Skeletal muscle tissue (tissue), 4 donors: ENCODE measurements around the gene SCYL1. TPM values are rescaled to one million over a fixed set of nuclear protein-coding genes. Genes with fewer than 3 reads are reported as not detected.
A peak's percentile ranks its signal among the peaks of the same experiment; 100 is the strongest.

Experiments
- H3K27ac ChIP-seq: one replicate; pipeline ENCODE4 v1.7.0; 2013; ENCODE audit warnings: mild to moderate bottlenecking, low read depth, low read length, inconsistent platforms
- H3K27me3 ChIP-seq, 3 donors: one replicate each; pipeline ENCODE4 v1.7.0; 2013; ENCODE audit warnings: low read length in 3 of 3; ENCODE audit not compliant: control insufficient read depth in 3 of 3, insufficient read depth in 3 of 3
- H3K36me3 ChIP-seq, 3 donors: one replicate each; pipeline ENCODE4 v1.7.0; 2013; ENCODE audit warnings: low read length in 3 of 3; ENCODE audit not compliant: control insufficient read depth in 3 of 3, insufficient read depth in 3 of 3
- H3K4me1 ChIP-seq, 3 donors: one replicate each; pipeline ENCODE4 v1.7.0; 2013; ENCODE audit warnings: low read length in 3 of 3, mild to moderate bottlenecking in 3 of 3; ENCODE audit not compliant: control insufficient read depth in 3 of 3, insufficient read depth in 3 of 3
- H3K4me3 ChIP-seq, 3 donors: one replicate each; pipeline ENCODE4 v1.7.0; 2013; ENCODE audit warnings: low read length in 3 of 3
- H3K9ac ChIP-seq, 3 donors: one replicate each; pipeline ENCODE4 v1.7.0; 2013; ENCODE audit warnings: low read length in 3 of 3, mild to moderate bottlenecking in 3 of 3, moderate library complexity in 2 of 3, low read depth in 1 of 3
- H3K9me3 ChIP-seq, 3 donors: one replicate each; pipeline ENCODE4 v1.7.0; 2013; ENCODE audit warnings: low read length in 3 of 3; ENCODE audit not compliant: control insufficient read depth in 3 of 3
- total RNA-seq: library from RNA; depleted of rRNA; stranded (reverse); fragments of >200 nt; gene quantifications from one replicate; pipeline ENCODE4 v1.2.3, GENCODE V29; 2014
- donor health status: Osteomylitis.

Gene SCYL1
- total RNA-seq, 1 donor from 2014 or later: 36.0 TPM

- Histone ChIP-seq H3K9ac (no peak overlapping the region), H3K4me1 (peaks cover 8 to 22% (median 16%) of the 10 kb centered on the region in 3 donors), H3K9me3 (no peaks in the 10 kb centered on the region), H3K4me3 (no peak overlapping the region), H3K36me3 (peaks cover 37 to 47% (median 39%) of the 10 kb centered on the region in 3 donors), H3K27me3 (no peaks in the 10 kb centered on the region), H3K27ac (no peak overlapping the region)
Observed at GRCh38 chr11:65536412-65537295, 11.8 kb downstream of the SCYL1 start.

- Histone ChIP-seq H3K9ac (no peak overlapping the region), H3K27me3 (no peaks in the 10 kb centered on the region), H3K4me3 (no peak overlapping the region), H3K36me3 (peaks cover 34 to 42% (median 39%) of the 10 kb centered on the region in 3 donors), H3K4me1 (peaks cover 11 to 25% (median 20%) of the 10 kb centered on the region in 3 donors), H3K9me3 (no peaks in the 10 kb centered on the region), H3K27ac (no peak overlapping the region)
Observed at GRCh38 chr11:65537296-65537597, 12.4 kb downstream of the SCYL1 start.

GRCh38 chr11:65537620-65538231, 12.8 kb downstream of the SCYL1 start:
- Histone ChIP-seq H3K36me3 (peaks cover 32 to 40% (median 37%) of the 10 kb centered on the region in 3 donors), H3K27me3 (no peaks in the 10 kb centered on the region), H3K9me3 (no peaks in the 10 kb centered on the region), H3K9ac (no peak overlapping the region), H3K4me3 (no peak overlapping the region), H3K27ac (no peak overlapping the region), H3K4me1 (peaks cover 11 to 25% (median 20%) of the 10 kb centered on the region in 3 donors)

- H3K27me3 ChIP-seq: no peaks in the 10 kb centered on the region
- H3K9me3 ChIP-seq: no peaks in the 10 kb centered on the region
- H3K27ac ChIP-seq: no peak overlapping the region
- peaks cover 11 to 25% (median 20%) of the 10 kb centered on the region in 3 donors for H3K4me1 ChIP-seq
- no peak overlapping the region for H3K9ac ChIP-seq
- peaks cover 31 to 38% (median 37%) of the 10 kb centered on the region in 3 donors for H3K36me3 ChIP-seq
- H3K4me3 ChIP-seq: no peak overlapping the region
Observed at GRCh38 chr11:65538232-65538914, 13.5 kb downstream of the SCYL1 start.

- no peak overlapping the region for H3K4me3 ChIP-seq
- no peaks in the 10 kb centered on the region for H3K27me3 ChIP-seq
- H3K9me3 ChIP-seq: no peaks in the 10 kb centered on the region
- H3K27ac ChIP-seq: no peak overlapping the region
- H3K4me1 ChIP-seq: peaks cover 11 to 25% (median 20%) of the 10 kb centered on the region in 3 donors
- H3K9ac ChIP-seq: peak overlapping the region in 1 of 3 donors; percentile 74
- peaks cover 30 to 37% (median 36%) of the 10 kb centered on the region in 3 donors for H3K36me3 ChIP-seq
Observed at GRCh38 chr11:65538915-65539743, 14.2 kb downstream of the SCYL1 start.

- Histone ChIP-seq H3K9ac (peak overlapping the region; percentile 56 to 74 (median 57)), H3K4me3 (peak overlapping the region in 2 of 3 donors; percentile 84 to 88), H3K4me1 (peaks cover 11 to 25% (median 20%) of the 10 kb centered on the region in 3 donors), H3K9me3 (no peaks in the 10 kb centered on the region), H3K27ac (peak overlapping the region; percentile 69), H3K36me3 (peaks cover 31 to 41% (median 37%) of the 10 kb centered on the region in 3 donors), H3K27me3 (no peaks in the 10 kb centered on the region)
Observed at GRCh38 chr11:65539744-65540289, 14.9 kb downstream of the SCYL1 start.

GRCh38 chr11:65540290-65541092, 15.6 kb downstream of the SCYL1 start:
- H3K9ac ChIP-seq: peak overlapping the region; percentile 60 to 85 (median 68)
- no peaks in the 10 kb centered on the region for H3K9me3 ChIP-seq
- H3K27me3 ChIP-seq: no peaks in the 10 kb centered on the region
- H3K4me3 ChIP-seq: peak overlapping the region; percentile 82 to 88 (median 84)
- peaks cover 26 to 37% (median 36%) of the 10 kb centered on the region in 3 donors for H3K36me3 ChIP-seq
- peaks cover 11 to 25% (median 20%) of the 10 kb centered on the region in 3 donors for H3K4me1 ChIP-seq
- H3K27ac ChIP-seq: peak overlapping the region; percentile 69

- Histone ChIP-seq H3K4me3 (peak overlapping the region; percentile 82 to 88 (median 84)), H3K36me3 (peaks cover 18 to 32% (median 29%) of the 10 kb centered on the region in 3 donors), H3K27me3 (no peaks in the 10 kb centered on the region), H3K9me3 (no peaks in the 10 kb centered on the region), H3K9ac (peak overlapping the region; percentile 60 to 85 (median 68)), H3K27ac (peak overlapping the region; percentile 69), H3K4me1 (peaks cover 11 to 25% (median 20%) of the 10 kb centered on the region in 3 donors)
Observed at GRCh38 chr11:65541093-65541982, 16.5 kb downstream of the SCYL1 start.
